Activated naive CD8-positive, alpha-beta T cell treated with anti-CD3 and anti-CD28 coated beads for 36 hours (primary cell): Measurements from ENCODE around the gene CHMP3. TPM values are rescaled to one million over a fixed set of nuclear protein-coding genes. Genes with fewer than 3 reads are reported as not detected.

ENCODE experiments used
- DNase-seq: peaks from one replicate; pipeline ENCODE4 v3.0.0; 2021
- H3K27ac Mint-ChIP-seq: one replicate; pipeline ENCODE4 v1.8.0; 2022; ENCODE audit warnings: mild to moderate bottlenecking, moderate library complexity, mixed read lengths
- H3K27me3 Mint-ChIP-seq: one replicate; pipeline ENCODE4 v1.8.0; 2022; ENCODE audit warnings: mild to moderate bottlenecking, mixed read lengths
- H3K36me3 Mint-ChIP-seq: one replicate; pipeline ENCODE4 v1.8.0; 2021; ENCODE audit warnings: mild to moderate bottlenecking, mixed read lengths
- H3K4me1 Mint-ChIP-seq: one replicate; pipeline ENCODE4 v1.8.0; 2021; ENCODE audit warnings: mixed read lengths
- H3K4me3 Mint-ChIP-seq: one replicate; pipeline ENCODE4 v1.8.0; 2022; ENCODE audit warnings: mild to moderate bottlenecking, moderate library complexity, mixed read lengths
- H3K9me3 Mint-ChIP-seq: one replicate; pipeline ENCODE4 v1.8.0; 2022; ENCODE audit warnings: mixed read lengths
- total RNA-seq, 2 experiments: library from RNA; stranded (reverse); gene quantifications; one replicate each; pipeline ENCODE4 v1.2.3, GENCODE V29; 2021

CHMP3 gene
- total RNA-seq, 2 experiments from 2014 or later = 40.5 to 42.6 TPM

DNA sequence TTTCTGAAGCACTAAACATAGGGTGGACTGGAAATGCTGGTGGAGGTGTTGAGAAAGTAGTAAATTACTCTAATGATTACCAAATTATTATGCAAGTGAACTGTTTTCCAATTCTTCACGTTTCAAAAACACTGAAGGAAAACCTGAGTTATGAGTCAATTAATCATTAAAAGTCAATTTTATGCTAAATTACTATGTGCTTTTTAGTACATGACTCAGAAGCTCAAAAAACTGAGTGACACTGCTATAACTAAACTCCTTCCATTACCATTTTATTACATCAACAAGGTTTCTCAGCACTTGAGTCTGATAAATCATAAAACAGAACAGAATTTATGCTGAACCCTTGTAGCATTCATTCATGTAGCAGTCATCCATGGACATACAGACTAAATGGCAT, 20.4 kb downstream of the CHMP3 start:
- no peaks in the 10 kb centered on the region for H3K27me3 Mint-ChIP-seq
- no peak for DNase-seq

DNA sequence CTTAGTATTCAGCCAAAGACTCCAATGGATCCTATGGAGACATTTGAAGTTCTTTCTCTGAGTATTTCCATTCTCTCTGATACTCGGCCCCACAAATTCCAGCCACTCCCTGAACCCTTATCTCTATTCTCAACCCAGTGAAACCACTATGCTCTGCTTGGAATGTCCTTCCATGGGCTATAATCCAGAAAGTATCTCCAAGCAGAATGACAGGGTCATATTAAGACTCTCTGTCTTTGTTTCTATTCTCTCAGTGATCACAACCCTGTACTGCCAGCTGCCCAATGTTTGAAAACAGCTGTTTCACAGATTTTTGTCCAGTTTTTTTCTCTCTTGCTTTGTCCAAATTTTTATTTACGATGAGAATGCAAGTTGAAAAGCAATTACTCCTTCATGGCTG, 21.9 kb downstream of the CHMP3 start:
- H3K4me1 Mint-ChIP-seq = peaks cover 2% of the 10 kb centered on the region
- no peak overlapping the region for H3K4me3 Mint-ChIP-seq
- no peak for DNase-seq
- H3K27ac Mint-ChIP-seq = no peak overlapping the region
- H3K9me3 Mint-ChIP-seq = no peaks in the 10 kb centered on the region
- peaks cover 43% of the 10 kb centered on the region for H3K36me3 Mint-ChIP-seq
- H3K27me3 Mint-ChIP-seq = no peaks in the 10 kb centered on the region

More for the DNA sequence above, 20.4 kb downstream of the CHMP3 start:
- H3K27ac Mint-ChIP-seq = no peak overlapping the region
- peaks cover 48% of the 10 kb centered on the region for H3K36me3 Mint-ChIP-seq
- H3K9me3 Mint-ChIP-seq = peaks cover 6% of the 10 kb centered on the region
- no peak overlapping the region for H3K4me3 Mint-ChIP-seq
- H3K4me1 Mint-ChIP-seq = peaks cover 2% of the 10 kb centered on the region

DNA sequence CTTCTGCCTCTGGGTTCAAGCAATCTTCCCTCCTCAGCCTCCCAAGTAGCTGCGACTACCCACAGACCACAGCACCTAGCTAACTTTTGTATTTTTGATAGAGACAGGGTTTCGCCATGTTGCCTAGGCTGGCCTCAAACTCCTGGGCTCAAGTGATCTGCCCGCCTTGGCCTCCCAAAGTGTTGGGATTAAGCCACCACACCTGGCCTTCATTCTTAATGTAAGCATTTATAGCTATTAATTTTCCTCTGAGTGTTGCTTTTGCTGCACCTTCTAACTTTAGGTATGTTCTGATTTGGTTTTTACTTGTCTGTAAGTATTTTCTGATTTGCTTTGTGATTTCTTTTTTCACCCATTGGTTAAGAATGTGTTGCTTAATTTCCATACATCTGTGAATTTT, 29.7 kb downstream of the CHMP3 start:
- peaks cover 21% of the 10 kb centered on the region for H3K4me1 Mint-ChIP-seq
- peaks cover 17% of the 10 kb centered on the region for H3K9me3 Mint-ChIP-seq
- no peak overlapping the region for H3K27ac Mint-ChIP-seq
- H3K27me3 Mint-ChIP-seq = no peaks in the 10 kb centered on the region
- H3K36me3 Mint-ChIP-seq = peaks cover 33% of the 10 kb centered on the region
- H3K4me3 Mint-ChIP-seq = no peak overlapping the region
- DNase-seq = no peak

DNA sequence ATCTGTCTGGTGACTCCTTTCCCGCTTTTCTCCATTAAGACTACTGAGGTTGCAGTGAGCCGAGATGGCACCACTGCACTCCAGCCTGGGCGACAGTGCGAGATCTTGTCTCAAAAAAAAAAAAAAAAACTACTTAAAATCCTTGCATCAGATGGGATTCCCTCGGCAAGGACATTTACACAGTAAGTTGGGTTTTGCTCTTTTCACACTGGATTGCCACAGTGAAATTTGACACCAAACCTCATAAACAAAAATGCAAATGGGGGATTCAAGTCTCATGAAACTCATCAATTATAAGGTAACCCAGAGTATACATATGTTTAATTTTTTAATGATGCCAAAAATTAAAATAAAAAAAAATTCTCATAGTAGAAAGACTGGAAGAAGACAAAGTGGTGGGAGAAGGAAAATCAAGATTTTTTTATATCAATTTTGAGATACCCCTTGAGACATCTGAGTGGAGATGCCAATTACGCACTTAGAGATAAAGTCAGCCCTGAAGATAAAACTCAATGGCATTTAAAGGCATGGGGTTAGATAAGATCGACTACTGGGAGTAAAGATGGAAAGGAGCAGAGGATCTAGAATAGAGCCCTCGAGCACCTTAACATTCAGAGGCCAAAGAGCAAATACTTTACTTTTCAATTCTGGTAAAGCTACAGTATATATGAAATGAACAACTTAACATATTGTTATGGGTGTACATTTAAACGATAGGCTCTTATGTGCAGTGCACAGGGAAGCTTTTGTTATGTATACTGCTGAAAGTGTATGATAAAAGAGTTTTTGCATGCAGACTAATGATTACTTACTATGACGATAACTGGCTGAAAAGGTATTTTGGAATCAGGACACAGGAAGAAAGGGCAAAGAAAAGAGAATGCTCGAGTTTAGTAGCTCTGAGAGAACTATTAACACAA, 37.6 kb downstream of the CHMP3 start:
- Mint-ChIP-seq H3K9me3 (no peaks in the 10 kb centered on the region), H3K4me1 (no peaks in the 10 kb centered on the region), H3K27me3 (no peaks in the 10 kb centered on the region), H3K4me3 (no peak overlapping the region), H3K36me3 (peaks cover 9% of the 10 kb centered on the region), H3K27ac (no peak overlapping the region)
- no peak for DNase-seq

DNA sequence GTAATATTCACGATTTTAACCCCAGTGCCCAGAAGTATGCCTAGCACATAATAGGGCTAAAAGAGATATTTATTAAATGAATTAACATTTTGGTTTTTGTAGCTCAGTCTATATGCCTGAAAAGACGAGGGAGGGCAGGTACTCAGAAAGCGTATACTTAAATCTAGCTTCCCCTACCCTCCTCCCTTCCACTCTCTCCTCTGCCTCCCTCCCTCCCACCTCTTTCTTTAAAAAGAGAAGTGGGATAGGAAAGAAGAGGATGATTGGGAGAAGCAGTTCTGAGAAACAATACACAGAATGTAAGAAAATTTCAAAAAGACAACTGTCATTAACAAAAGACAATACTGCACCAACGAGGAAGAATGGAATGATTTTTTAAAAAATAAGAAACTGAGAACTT, 39.8 kb downstream of the CHMP3 start:
- peaks cover 9% of the 10 kb centered on the region for H3K36me3 Mint-ChIP-seq
- no peak overlapping the region for H3K4me3 Mint-ChIP-seq
- no peak overlapping the region for H3K27ac Mint-ChIP-seq
- peaks cover 7% of the 10 kb centered on the region for H3K9me3 Mint-ChIP-seq
- H3K4me1 Mint-ChIP-seq = no peaks in the 10 kb centered on the region
- no peak for DNase-seq
- H3K27me3 Mint-ChIP-seq = no peaks in the 10 kb centered on the region

DNA sequence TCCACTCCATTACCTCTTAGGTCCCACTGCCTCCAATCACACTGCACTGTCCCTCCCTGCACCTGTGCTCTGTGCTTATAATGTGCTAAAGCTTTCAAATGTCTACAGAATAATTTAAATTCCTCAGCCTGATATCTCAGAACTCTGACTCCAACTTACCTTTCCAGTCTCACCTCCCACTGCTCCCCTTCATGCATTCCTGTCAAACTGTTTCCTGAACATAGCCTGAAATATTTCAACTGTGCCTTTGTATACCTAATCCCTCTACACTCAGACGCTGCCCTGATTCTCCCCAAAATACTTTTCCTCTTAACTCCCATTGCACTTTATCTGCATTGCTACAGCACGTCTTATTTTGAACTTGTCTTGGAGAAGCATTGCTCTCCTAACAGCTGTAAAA, 40.5 kb downstream of the CHMP3 start:
- H3K27me3 Mint-ChIP-seq = no peaks in the 10 kb centered on the region
- peaks cover 9% of the 10 kb centered on the region for H3K36me3 Mint-ChIP-seq
- H3K27ac Mint-ChIP-seq = no peak overlapping the region
- H3K9me3 Mint-ChIP-seq = peaks cover 7% of the 10 kb centered on the region
- no peak for DNase-seq
- H3K4me3 Mint-ChIP-seq = no peak overlapping the region
- no peaks in the 10 kb centered on the region for H3K4me1 Mint-ChIP-seq

DNA sequence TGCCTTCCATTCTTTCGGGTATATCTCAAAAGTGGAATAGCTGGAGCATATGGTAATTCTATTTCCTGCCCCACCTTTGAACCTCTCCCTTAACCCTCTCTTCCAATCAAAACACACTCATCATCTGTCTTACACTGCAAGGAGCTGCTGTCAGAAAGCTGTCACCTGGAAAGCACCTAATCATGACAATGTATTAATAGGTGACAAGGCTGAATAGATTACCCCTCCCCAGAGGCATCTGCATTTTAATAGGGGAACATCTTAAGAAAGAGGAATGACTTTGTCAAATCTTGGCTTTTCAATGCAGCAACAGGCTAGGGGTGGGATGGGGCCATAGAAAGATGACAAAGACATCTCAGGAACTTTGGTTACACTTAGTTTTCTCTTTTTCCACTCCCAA, 41.3 kb downstream of the CHMP3 start:
- Mint-ChIP-seq H3K4me1 (no peaks in the 10 kb centered on the region), H3K27me3 (no peaks in the 10 kb centered on the region), H3K4me3 (no peak overlapping the region), H3K36me3 (peaks cover 9% of the 10 kb centered on the region), H3K27ac (no peak overlapping the region), H3K9me3 (peaks cover 7% of the 10 kb centered on the region)
- DNase-seq = no peak

DNA sequence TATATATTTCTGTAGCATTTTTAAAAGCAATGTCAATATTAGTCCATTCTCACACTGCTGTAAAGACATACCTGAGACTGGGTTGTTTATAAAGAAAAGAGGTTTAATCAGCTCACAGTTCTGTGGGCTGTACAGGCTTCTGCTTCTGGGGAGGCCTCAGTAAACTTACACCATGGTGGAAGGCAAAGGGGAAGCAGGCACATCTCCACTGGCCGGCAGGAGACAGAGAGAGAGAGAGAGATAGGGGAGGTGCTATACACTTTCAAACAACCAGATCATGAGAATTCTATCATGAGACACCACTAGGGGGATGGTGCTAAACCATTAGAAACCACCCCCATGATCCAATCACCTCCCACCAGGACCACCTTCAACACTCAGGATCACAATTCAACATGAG, 43.1 kb downstream of the CHMP3 start:
- Mint-ChIP-seq H3K36me3 (no peaks in the 10 kb centered on the region), H3K27ac (no peak overlapping the region), H3K4me1 (peaks cover 1% of the 10 kb centered on the region), H3K9me3 (peaks cover 7% of the 10 kb centered on the region), H3K27me3 (no peaks in the 10 kb centered on the region), H3K4me3 (no peak overlapping the region)
- DNase-seq = no peak

DNA sequence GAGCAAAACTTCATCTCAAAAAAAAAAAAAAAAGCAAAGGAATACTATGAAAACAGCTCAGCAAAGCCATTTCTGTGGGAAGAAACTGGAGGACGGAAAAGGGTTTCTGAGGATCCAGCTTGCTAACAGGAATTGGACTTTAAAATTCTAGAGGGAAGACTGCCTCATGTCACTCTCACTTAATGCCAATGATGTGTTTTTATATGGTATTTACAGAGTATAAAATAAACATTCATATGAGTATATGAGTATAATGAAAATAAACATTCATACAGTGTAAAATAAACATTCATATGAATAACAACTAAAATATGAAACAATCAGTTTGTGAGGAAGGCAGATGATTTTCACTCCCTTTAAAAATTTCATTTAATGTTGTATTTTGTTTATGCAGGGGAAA, 43.9 kb downstream of the CHMP3 start:
- DNase-seq = no peak
- Mint-ChIP-seq H3K27ac (no peak overlapping the region), H3K36me3 (no peaks in the 10 kb centered on the region), H3K9me3 (peaks cover 7% of the 10 kb centered on the region), H3K4me1 (peaks cover 6% of the 10 kb centered on the region), H3K27me3 (no peaks in the 10 kb centered on the region), H3K4me3 (no peak overlapping the region)

DNA sequence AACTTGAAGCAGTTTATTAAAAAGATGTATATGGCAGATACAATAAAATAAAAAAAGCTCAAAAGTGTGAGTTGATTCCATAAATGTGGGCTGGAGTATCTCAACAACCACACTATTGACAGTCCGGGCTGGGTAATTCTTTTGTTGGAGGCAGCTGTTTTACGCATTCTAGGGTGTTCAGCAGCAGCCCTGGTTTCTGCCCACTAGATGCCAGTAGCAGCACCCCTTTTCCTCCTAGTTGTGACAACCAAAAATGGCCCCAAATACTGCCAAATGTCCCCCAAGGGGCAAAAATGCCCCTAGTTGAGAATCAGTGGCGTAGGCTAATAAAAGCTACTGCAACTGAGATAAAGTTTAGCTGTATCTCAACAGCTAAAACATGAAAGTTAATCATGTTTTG, 44.8 kb downstream of the CHMP3 start:
- H3K9me3 Mint-ChIP-seq = peaks cover 7% of the 10 kb centered on the region
- no peak overlapping the region for H3K27ac Mint-ChIP-seq
- H3K27me3 Mint-ChIP-seq = no peaks in the 10 kb centered on the region
- peak; percentile 18 for DNase-seq
- no peak overlapping the region for H3K4me3 Mint-ChIP-seq
- H3K36me3 Mint-ChIP-seq = no peaks in the 10 kb centered on the region
- peaks cover 8% of the 10 kb centered on the region for H3K4me1 Mint-ChIP-seq

DNA sequence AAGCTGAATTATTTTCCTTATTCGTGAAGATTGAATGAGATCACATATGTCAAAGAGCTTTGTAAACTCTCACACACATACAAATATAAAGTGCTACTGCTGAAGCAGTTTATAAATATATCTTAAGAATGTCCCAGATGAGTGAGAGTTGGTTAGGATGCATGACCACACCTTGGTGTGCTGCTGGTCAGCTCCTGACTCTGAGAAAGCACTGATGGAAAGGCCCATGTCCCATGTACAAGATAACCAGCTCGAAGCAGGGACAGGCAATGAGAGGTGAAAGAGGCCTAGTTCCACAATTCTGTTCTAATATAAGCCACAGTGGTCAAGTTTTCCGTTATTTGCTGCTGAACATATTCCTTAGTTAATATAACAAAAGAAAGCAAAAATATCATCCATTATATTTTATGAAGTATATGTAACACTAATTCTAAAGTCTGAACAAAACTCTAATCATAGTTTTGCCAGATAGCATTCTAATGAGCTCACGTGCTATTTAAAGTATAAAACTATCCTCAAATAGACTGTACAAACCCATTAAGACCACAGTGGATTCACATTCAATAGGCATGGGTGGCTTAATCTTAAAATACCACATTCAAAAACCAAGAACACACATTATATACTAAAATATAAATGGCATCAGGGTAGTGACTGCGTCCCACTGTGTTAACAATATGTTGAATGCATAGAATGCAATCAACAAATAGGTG, 49.1 kb downstream of the CHMP3 start:
- H3K36me3 Mint-ChIP-seq = peaks cover 7% of the 10 kb centered on the region
- H3K27ac Mint-ChIP-seq = no peak overlapping the region
- H3K9me3 Mint-ChIP-seq = no peaks in the 10 kb centered on the region
- no peak overlapping the region for H3K4me3 Mint-ChIP-seq
- peaks cover 10% of the 10 kb centered on the region for H3K4me1 Mint-ChIP-seq
- no peak for DNase-seq
- no peaks in the 10 kb centered on the region for H3K27me3 Mint-ChIP-seq

DNA sequence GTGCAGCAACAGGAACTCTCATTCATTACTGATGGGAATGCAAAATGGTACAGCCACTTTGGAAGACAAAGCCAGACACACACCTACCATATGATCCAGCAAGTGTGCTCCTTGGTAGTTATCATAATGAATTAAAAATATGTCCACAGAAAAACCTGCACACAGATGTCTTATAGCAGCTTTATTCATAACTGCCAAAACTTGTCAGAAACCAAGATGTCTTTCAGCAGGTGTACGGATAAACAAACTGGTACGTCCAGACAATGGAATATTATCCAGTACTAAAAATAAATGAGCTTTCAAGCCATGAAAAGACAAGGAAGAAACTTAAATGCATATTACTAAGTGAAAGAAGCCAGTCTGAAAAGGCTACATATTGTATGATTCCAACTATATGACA, 50.4 kb downstream of the CHMP3 start:
- DNase-seq = no peak
- H3K4me3 Mint-ChIP-seq = no peak overlapping the region
- H3K27ac Mint-ChIP-seq = no peak overlapping the region
- no peaks in the 10 kb centered on the region for H3K27me3 Mint-ChIP-seq
- peaks cover 10% of the 10 kb centered on the region for H3K4me1 Mint-ChIP-seq
- H3K36me3 Mint-ChIP-seq = peaks cover 9% of the 10 kb centered on the region
- H3K9me3 Mint-ChIP-seq = no peaks in the 10 kb centered on the region

DNA sequence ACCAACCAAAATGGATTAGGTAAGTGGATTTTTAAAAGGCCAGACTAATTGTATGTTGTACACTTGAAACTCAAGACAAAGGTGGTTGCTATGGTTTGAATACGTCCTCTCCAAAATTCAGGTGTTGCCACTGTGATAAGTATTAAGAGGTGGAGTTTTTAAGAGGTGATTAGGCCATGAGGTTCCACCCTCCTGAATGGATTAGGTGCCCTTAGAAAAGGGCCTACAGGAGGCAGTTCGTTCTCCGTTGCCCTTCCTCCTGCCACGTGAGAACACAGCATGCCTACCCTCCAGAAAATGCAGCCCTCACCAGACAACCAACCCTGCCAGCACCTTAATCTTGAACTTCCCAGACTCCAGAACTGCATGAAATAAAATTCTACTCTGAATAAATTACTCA, 51.2 kb downstream of the CHMP3 start:
- no peak overlapping the region for H3K27ac Mint-ChIP-seq
- peaks cover 14% of the 10 kb centered on the region for H3K36me3 Mint-ChIP-seq
- H3K4me1 Mint-ChIP-seq = peaks cover 10% of the 10 kb centered on the region
- no peaks in the 10 kb centered on the region for H3K9me3 Mint-ChIP-seq
- no peaks in the 10 kb centered on the region for H3K27me3 Mint-ChIP-seq
- no peak for DNase-seq
- no peak overlapping the region for H3K4me3 Mint-ChIP-seq

DNA sequence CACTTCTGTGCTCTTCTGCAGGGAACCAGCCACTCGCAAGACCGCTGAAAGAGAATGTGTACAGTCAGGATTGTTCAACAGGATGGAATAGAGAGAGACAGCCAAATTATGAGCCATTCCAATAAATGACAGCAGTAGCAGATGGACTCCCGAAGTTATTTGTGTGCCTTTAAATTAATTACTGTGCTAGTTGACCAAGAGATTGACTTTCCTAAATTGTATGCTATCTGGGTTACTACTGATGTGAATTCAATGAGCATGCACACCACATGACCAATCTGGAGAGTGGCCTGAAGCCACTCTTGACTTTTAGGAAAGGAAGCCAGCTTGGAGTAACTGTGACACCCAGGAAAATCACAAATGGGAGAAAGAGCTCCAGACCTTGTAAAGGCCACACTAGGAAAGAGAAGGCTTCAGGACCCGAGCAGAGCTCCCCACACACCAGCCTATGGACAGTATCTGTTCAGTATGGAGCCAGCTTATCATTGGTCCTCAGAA, 52.8 kb downstream of the CHMP3 start:
- peaks cover 20% of the 10 kb centered on the region for H3K36me3 Mint-ChIP-seq
- DNase-seq = no peak

DNA sequence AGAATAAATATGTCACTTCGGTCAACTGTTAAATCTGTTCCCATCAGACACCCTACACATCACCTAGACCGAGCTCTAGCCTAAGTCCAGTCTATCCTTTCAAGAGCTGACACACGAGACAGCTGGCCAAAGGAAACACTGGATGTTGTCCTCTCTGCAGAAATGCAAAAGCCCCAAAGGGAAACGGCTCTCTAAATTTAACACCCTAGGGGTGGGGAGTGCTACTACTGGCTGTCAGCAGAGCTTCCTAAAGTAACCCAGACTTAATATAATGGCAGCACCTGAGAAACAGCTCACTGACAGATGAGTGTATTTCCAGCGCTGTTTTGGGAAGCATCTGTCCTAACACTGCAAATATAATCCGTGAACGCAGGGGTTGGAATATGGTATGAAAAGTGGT, 55.6 kb downstream of the CHMP3 start:
- Mint-ChIP-seq H3K4me3 (no peak overlapping the region), H3K27me3 (no peaks in the 10 kb centered on the region), H3K9me3 (no peaks in the 10 kb centered on the region), H3K27ac (no peak overlapping the region), H3K4me1 (peaks cover 2% of the 10 kb centered on the region), H3K36me3 (peaks cover 42% of the 10 kb centered on the region)
- DNase-seq = no peak

More for the DNA sequence above, 52.8 kb downstream of the CHMP3 start:
- Mint-ChIP-seq H3K9me3 (no peaks in the 10 kb centered on the region), H3K27ac (no peak overlapping the region), H3K4me1 (peaks cover 10% of the 10 kb centered on the region), H3K4me3 (no peak overlapping the region), H3K27me3 (no peaks in the 10 kb centered on the region)
